Measurements from ENCODE around the gene C8A.

C8A gene

DNA sequence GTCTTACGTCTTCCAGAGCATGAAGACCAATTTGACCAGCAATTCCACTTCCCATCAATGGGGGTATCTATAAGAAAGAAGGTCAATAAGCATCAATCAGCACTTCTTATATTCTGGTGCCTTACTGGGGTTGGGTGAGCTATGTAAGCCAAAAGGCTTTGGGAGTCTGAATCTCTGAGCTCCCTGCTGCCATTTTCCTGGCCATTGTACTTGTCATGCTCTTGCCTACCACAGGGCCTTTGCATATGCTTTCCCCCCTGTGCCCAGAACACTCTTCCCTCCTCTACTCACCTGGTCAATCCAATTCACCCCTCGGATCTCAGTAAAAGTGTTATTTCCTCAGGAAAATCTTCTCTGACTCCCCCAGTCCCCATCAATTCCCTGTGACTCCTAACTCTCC lies 74.9 kb downstream of the C8A start:
- no peak for DNase-seq

DNA sequence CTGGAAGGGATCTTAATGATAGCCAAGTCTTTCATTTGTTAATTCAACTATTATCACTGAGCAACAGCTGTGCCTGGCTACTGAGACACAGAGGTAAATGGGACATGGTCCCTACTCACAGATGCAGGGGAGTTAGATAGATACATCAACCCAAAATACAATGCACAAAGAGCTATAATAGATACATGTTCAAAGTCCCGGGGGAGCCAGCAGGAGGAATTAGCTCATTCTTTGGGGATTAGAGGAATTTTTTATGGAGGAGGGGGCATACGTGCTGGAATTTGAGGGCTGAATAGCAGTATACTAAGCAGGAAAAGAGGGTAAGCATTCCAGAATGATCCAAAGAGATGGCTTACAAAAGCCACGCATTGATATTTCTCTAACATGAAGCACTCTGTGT lies 76.6 kb downstream of the C8A start:
- no peak for DNase-seq

DNA sequence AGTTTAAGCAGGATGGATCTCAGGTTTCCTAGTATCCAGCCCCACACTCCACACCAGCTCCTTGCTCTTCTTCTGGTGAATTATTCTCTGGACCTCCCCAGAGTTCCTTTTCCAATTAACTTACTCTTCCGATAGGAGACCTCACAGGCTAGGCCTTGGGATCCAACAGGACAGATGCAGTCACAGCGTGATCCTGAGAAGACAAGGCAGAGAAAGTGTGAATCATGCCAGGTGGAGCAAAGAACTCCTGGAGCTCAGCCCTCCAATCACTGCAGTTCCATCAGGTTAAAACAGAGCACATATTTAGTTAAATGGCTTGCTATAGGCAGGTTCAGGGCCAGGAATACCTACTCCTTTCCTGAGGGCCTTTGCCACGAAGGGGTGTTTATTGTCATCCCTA lies 77.1 kb downstream of the C8A start:
- no peak for DNase-seq

DNA sequence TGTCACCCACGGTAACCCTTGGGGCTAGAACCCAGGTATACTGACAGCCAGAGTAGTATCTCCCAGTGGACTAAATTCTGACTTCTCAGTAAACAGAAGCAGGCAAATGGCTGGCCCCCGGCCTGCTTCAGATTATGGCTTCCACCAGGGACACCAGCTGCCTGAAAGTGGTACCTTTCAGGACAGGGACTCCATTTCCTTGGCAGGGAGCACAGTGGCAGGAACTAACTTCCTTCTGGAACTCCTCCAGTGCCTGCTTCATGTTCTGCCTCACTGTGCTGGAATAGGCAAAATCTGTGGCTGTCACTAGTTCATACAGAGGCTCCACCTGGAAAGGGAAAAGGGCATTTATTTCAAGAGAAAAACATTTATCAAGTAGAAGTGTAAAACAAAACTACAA lies 78.6 kb downstream of the C8A start:
- DNase-seq, result no peak

DNA sequence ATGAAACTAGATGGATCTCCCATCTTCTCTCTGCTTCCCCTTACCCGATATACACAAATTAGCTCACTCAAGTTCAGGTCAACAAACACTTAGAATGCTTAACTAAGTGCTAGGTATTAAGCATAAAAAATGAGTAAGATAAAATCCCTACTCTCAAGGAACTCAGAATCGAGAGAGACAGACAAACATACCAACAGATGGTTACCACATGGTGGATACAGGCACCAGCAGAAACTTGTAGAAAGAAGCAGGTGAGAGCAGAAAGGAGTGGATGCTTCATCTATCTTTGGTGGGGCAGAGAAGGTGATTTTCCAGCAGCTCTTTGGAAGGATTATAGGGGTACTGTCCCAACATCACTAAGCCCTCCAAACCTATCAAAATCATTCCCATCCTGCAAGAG lies 79.0 kb downstream of the C8A start:
- no peak for DNase-seq

DNA sequence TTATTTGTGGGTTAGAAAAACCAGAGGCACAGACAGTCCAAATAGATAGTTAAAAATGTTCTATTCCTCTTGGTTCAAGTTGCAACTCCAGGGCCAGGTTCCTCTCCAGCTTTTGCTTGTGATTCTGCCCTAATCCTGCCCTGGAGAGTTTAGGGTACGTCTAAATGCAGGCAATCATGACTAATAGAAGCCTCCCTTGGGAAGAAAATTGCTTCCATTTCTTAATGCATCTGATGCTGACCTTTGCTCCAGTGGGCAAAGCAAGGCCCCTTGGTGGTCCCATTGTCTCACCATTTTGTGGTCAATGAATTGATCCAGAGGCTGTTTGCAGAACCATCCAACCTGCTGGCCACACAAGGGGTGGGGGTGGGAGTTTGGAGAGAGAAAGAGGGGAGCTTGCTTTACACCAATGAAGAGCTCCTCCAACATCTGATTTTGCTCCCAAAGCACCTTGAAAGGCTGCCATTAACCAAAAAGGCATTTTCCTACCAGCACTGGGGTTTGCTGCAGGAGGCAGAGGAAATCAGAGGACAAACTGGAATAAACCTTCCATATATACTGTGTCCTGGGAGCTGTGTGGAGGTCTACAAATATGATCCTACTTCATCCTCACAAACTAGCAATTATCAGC lies 79.9 kb downstream of the C8A start:
- peak; percentile 25 for DNase-seq

DNA sequence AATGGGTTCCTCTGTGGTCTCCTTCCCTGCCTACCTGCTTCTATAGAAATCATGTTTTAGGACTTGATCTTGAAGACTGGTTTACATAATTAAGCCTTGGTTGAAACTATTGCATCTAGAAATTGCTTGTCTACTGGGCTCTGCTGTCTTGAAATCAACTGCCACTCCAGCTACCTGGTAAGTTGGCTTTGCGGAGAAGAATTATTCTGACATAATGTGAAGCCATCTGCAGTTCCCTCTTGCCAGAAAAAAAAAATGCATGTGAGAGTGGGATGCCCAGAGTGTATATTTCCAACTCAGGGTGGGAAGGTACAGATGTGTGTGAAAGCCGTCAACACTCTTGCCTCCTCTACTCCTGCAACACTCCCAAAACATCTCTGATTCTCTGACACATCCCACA lies 84.0 kb downstream of the C8A start:
- DNase-seq, result no peak

DNA sequence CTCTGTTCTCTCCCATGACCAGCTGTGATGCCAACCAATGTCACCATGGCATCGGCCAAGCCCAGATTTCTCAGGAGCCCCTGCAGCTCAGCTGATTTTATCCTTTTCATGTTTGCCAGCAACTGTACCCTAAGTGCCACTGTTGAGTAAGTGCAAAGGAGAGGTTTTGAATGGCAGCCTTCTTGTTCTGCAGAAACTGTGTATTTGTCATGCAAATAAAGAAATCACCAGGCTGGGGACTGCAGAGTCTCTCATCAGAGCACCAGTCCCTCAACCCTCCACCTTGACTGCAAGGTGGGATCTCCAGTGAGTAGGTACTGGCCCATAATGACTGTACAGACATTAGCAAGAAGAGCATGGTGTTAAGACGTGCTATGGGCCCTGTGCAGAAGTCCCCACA lies 84.6 kb downstream of the C8A start:
- no peak for DNase-seq

DNA sequence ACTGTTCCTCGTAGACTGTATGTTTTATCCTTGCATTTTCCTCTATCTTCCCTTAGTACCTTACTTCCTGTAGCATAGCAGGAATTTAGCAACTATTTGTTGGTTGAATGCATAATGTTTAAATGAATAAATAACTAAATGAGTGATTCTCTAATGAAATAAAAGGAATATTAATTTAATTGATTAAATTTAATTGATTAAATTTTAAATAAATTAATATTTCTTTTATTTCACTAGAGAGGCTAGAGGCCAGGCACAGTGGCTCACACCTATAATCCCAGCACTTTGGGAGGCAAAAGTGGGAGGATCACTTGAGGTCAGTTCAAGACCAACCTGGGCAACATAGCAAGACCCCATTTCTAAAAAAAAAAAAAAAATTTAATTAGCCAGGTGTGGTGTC lies 85.4 kb downstream of the C8A start:
- DNase-seq, result no peak

DNA sequence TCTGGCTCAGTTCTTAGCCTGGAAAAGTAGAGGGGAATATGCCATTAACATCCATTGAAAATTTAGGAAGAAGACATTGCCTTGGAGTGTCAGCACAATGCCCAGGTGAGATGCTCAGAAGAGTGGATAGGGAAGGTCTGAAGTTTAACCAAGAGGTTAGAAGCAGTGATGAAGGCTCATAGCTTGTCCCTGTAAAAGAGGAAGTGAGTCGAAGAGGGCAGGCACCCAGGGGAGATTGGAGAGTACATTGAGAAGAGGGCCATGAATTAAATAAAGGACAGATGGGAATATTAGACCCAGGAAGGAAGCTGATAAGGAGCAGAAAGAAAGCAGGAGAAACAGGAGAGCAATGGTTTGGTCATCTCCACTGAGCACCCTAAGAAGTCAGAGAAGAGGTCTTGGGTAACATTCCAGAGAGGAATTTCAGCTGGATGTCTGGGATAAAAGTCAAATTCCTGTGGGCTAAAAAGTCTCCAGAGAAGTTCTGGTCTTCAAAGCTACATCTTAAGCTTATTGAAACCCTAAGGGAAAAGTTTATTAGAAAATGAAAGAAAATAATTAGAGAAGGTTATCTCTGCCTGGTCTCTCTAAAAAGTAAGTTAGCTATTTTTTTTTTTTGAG lies 93.9 kb downstream of the C8A start:
- DNase-seq, result peak; percentile 65

DNA sequence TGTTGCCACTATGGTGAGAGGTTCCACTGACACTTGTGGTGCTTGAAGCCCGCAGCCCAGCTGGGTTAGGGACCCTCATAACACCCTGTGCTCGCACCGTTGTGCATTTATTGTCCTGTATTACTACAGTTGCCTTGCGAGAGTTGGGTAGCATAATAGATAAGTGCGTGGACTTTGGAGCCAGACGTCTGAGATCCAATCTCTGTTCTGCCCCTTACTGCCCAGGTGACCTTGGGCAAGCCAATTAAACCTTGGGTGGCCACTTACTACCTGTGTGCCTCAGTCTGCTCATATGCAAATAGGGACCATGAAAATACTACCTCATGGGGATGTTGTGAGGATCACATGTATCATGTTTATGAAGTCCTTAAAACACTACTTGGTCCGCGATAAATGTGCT lies 97.9 kb downstream of the C8A start:
- no peak for DNase-seq

DNA sequence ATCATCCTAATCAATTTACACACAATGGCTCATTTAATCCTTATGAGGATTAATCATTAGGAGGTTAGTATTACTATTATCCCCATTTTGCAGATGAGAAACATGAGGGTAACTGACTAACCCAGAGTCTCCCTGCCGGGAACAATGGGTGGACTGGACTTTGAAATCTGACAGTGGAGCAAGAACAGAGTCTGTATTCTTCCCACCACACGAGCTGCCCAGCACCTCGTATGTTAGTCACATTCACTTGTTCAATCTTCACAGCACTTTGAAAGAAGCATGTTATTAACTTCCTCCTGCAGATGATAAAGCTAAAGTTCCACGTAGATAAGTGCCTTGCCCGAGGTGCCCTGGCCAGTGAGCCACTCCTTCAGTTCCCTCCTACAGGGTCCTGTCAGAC lies 98.8 kb downstream of the C8A start:
- no peak for DNase-seq

DNA sequence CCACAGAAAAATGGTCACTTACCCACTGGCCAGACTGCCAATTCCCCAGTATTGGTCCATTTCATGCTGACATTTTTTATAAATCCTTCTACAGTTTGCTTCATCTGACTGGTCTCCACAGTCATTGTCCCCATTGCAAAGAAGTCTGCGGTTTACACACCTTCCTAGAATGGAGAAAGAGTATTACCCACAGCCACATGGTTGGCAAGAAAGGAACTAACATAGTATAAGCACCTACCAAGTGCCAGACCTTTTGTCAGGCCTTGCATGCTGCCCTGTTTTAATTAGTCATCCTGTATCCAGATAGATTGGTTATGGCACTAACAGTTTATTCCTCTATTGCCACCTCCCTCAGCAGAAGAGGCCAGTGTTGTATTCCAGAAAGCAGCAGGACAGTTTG lies 100.1 kb downstream of the C8A start:
- no peak for DNase-seq

DNA sequence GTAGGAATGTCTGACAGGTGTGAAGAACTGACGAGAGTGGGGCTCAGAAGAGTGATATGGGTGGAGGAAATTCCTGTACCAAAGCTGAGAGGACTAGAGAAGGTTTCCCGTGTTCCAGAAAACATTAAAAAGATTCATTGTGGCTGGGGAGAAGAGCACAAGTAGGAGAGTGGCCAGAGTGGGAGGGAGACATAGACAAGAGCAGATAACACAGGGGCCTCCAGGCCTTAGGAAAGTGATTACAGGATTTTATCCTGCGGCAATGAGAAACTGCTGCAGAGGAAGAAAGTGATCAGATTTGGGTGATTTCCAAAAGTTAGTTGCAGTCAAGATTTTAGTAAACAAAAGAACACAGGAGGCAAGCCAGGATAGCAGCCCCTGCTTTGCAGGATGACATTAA lies 103.3 kb downstream of the C8A start:
- DNase-seq, result peak; percentile 10

DNA sequence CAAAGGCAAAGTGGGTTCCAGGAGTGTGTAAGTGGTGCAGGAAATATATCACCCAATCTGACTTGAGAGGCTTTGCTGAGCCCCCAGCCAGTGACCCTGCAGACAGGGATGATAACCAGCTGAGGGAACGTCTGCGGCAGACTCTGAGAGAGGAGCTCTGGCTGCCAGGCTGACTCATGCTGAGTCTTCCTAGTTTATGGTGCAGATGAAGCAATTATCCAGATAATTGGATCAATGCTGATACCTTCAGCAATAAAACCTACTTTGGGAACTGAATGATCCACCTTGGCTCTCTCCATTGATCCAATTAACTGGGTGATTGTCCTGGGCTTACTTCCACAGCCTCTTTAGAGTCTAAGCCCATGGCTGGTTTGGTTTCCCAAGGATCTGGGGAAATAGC lies 103.9 kb downstream of the C8A start:
- peak; percentile 69 for DNase-seq

DNA sequence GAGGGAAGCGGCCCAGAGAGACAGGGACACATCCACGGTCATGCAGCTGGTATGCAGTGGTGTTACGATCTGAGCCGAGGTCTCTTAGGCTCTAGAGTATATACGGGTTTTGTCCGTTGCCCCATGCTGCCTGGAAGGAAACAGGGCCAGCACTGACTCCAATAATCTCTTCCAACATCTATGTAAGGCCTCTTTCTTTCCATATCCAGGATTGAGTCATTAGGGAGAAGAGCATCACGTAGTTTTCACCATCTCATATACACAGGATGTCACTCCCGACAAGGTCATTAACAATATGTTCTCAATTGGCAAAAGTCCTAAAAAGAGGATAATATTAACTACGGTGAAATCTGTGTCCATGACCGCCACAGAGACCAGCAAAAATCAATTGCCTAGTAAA lies 106.8 kb downstream of the C8A start:
- DNase-seq, result no peak

DNA sequence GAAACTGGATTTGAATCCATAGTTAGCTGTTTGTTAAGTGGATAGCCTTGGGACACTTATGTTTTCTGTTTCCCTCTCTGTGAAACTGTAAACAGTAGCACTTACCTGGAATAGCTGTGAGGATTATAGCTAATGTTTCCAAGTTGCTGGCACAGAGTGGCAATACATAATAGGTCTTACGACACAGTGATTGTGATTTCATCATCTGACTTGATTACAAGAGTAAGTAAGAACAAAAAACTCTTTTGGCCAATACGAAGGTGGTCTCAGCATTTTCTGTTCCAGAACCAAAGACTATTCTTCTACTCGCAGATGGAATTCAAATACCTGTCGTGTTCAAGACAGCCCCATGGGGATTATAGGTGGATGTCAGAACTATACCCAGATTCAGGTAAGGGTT lies 109.1 kb downstream of the C8A start:
- DNase-seq, result no peak

DNA sequence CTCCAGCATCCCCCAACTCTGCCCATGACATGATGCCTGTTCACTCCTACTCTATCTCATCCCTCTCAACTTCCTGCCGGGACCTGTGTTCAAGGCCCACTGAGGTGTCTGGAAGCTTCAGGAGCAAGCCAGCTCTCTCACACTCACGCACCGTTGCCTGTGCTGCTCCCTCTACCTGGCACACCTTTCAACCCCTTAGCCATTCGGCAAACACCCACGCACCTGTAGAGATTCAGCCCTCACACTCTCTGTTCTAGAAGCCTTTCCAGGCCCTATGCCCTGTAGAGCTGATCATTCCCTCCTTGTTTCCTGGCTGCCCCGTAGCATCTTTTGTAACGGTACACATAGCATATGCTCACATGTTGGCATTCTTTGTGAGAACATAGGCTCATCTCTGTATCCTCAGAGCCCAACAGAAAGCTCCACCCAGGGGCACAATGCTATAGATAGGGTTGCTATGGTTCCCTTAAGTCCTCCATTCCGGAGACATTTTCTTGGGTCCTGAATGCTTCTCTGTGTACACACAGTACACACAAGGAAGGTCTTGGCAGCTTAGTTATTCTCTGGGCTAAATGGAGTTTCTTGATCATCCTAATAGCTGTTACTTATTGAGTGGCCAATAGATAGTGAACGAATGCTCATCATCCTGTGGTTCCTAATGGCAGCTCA lies 109.9 kb downstream of the C8A start:
- no peak for DNase-seq

DNA sequence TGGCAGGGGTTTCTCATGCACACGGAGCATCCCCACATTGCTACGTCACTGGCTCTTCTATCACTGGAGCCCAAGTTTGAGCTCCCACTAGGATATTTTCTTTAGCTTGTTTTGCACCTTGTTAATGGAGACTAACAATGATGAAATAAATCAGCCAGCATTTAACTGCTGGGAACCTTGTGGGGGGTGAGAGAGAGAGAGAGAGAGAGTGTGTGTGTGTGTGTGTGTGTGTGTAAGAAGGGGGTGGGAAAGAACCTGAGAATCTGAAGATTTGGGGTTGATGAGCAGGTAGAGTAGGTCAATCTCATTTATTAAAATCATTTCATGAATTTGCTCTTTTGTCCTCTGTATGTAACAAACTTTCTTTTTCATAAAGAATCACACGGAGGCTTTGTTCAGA lies 110.6 kb downstream of the C8A start:
- no peak for DNase-seq

DNA sequence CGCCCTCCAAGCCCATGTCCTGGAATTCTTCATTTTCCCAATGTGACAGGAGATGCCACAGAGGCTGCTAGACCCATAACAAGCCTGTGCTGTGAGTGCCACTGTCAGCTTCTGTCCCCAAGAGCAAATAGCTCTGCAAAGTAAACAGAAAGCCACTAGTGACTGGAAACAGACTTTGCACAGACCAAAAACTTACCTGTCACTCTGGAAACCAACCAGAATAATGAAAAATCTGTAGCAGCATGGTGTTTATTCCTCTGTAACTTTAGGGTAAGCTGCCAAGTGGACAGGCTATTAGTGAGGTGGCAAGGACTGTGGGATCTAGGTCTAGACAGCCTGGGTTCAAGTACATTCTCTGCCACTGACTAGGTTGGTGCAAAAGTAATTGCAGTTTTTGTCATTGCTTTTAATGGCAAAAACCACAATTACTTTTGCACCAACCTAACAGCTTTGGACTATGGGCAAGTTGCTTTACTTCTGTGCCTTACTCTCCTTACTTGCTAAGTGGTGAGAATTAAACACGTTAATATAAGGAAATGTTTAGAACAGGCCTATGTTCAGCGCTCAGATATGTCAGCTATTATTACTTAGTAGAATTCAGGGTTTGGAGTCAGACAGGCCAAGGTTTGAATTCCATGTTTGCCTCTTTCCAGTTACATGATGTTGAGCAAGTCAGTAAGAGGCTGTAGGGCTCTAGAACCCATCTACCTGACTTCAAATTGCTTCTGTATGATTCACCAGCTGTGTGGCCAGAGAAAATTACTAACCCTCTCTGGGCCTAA lies 111.5 kb downstream of the C8A start, which contains the start of gene C8B:
Gene C8B, minus strand, starts transcription at position 100 of the 782 bp plus-strand sequence. Its CDS starts 67 bp downstream, at position 33.
- no peak for DNase-seq

DNA sequence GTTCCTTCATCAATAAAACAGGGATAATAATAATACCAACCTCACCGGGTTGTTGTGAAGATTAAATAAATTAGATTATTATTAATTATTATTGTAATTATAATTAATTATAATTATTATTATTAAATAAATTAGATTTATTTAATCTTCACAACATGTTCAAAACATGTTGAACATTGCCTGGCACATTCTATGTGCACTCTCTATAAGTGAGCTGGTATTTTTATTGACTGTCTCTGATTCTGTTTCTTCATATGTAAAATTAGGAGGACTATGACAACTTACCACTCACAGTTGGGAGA lies 112.1 kb downstream of the C8A start:
- DNase-seq, result no peak

DNA sequence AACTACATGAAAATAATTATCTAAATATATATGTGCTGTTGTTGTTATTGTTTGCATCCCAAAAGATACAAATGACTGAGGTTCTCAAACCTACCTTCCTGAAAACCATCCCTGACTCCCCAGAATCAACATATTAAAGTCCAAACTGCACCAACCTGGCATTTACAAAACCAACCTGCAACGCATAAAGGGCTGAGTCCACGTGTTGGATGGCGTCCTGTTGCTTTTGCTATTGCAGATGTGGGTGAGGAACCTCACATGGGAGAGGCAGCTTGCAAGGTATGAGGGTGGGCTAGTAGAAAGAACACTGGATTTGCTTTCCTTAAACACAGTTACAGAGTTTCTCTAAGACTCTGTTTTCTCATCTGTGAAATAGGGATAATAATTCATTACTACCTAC lies 112.8 kb downstream of the C8A start:
- no peak for DNase-seq

Measured in EL (cell line).